Activated T-helper 17 cell treated with anti-CD3 and anti-CD28 coated beads, Interleukin-2, amount 50 U/mL, for 72 hours (primary cell): ENCODE measurements around the gene ZSCAN29. TPM values are rescaled to one million over a fixed set of nuclear protein-coding genes. Genes with fewer than 3 reads are reported as not detected.
"Not testable (repeated sequence)": the region's sequence is repeated elsewhere in the genome, so short reads cannot be mapped to it uniquely, and the experiment has no call there.

ENCODE experiments used
- ATAC-seq: fragments of 150-1000 bp; cut with Tn5 transposase; replicated peaks from 2 replicates; pipeline ENCODE4 v1.10.0; 2021; ENCODE audit warnings: mild to moderate bottlenecking, moderate library complexity
- H3K27ac Mint-ChIP-seq: one replicate; pipeline ENCODE4 v1.8.0; 2022; ENCODE audit warnings: mixed read lengths
- H3K27me3 Mint-ChIP-seq: one replicate; pipeline ENCODE4 v1.8.0; 2022; ENCODE audit warnings: mixed read lengths
- H3K36me3 Mint-ChIP-seq: one replicate; pipeline ENCODE4 v1.8.0; 2022; ENCODE audit warnings: low read depth, mild to moderate bottlenecking, mixed read lengths
- H3K4me1 Mint-ChIP-seq: one replicate; pipeline ENCODE4 v1.8.0; 2022; ENCODE audit warnings: mixed read lengths
- H3K4me3 Mint-ChIP-seq: one replicate; pipeline ENCODE4 v1.8.0; 2022; ENCODE audit warnings: mild to moderate bottlenecking, mixed read lengths
- H3K9me3 Mint-ChIP-seq: one replicate; pipeline ENCODE4 v1.8.0; 2022; ENCODE audit warnings: mixed read lengths
- total RNA-seq, 2 donors: library from RNA; stranded (reverse); gene quantifications; one replicate each; pipeline ENCODE4 v1.2.3, GENCODE V29; 2022

The ZSCAN29 gene
- total RNA-seq = 10 to 100 TPM; 18.6 to 20.6 TPM

GRCh38 chr15:43370975-43371974 lies at the start of gene ZSCAN29, which contains the start of gene TUBGCP4:
Gene ZSCAN29, minus strand, starts transcription at chr15:43371043. Its CDS starts 1,130 bp downstream, at chr15:43369913.
Gene TUBGCP4, plus strand, starts transcription at chr15:43371101. Its CDS starts 254 bp downstream, at chr15:43371355.
- Mint-ChIP-seq H3K27me3 (no peaks in the 10 kb centered on the region), H3K27ac (peak within 1 kb of the TSS; percentile 89), H3K36me3 (peaks cover 41% of the 10 kb centered on the region), H3K4me1 (peaks cover 41% of the 10 kb centered on the region), H3K9me3 (peaks cover 8% of the 10 kb centered on the region), H3K4me3 (peak within 1 kb of the TSS; percentile 86)
- ATAC-seq = peak; percentile 94

GRCh38 chr15:43420435-43420834 lies 49.6 kb upstream of the ZSCAN29 start:
- H3K27ac Mint-ChIP-seq = no peak overlapping the region
- peaks cover 89% of the 10 kb centered on the region for H3K36me3 Mint-ChIP-seq
- no peaks in the 10 kb centered on the region for H3K27me3 Mint-ChIP-seq
- H3K4me3 Mint-ChIP-seq = no peak overlapping the region
- H3K9me3 Mint-ChIP-seq = no peaks in the 10 kb centered on the region
- peaks cover 5% of the 10 kb centered on the region for H3K4me1 Mint-ChIP-seq
- ATAC-seq = no peak

- Mint-ChIP-seq H3K4me3 (no peak overlapping the region), H3K27me3 (no peaks in the 10 kb centered on the region), H3K4me1 (no peaks in the 10 kb centered on the region), H3K27ac (no peak overlapping the region), H3K9me3 (no peaks in the 10 kb centered on the region), H3K36me3 (peaks cover 88% of the 10 kb centered on the region)
- no peak for ATAC-seq
These were observed 43.4 kb upstream of the ZSCAN29 start for GRCh38 chr15:43414196-43414595.

- no peaks in the 10 kb centered on the region for H3K9me3 Mint-ChIP-seq
- peak overlapping the region; percentile 1 for H3K27ac Mint-ChIP-seq
- H3K27me3 Mint-ChIP-seq = no peaks in the 10 kb centered on the region
- peaks cover 94% of the 10 kb centered on the region for H3K36me3 Mint-ChIP-seq
- H3K4me3 Mint-ChIP-seq = no peak overlapping the region
- H3K4me1 Mint-ChIP-seq = no peaks in the 10 kb centered on the region
- ATAC-seq = no peak
These were observed 41.3 kb upstream of the ZSCAN29 start for GRCh38 chr15:43412096-43412495.

- H3K27ac Mint-ChIP-seq = peak overlapping the region; percentile 24
- ATAC-seq = no peak
- no peak overlapping the region for H3K4me3 Mint-ChIP-seq
- H3K9me3 Mint-ChIP-seq = no peaks in the 10 kb centered on the region
- H3K36me3 Mint-ChIP-seq = peaks cover 99% of the 10 kb centered on the region
- H3K27me3 Mint-ChIP-seq = no peaks in the 10 kb centered on the region
- no peaks in the 10 kb centered on the region for H3K4me1 Mint-ChIP-seq
These were observed 39.9 kb upstream of the ZSCAN29 start for GRCh38 chr15:43410572-43411214.

GRCh38 chr15:43408789-43409188 lies 37.9 kb upstream of the ZSCAN29 start:
- no peaks in the 10 kb centered on the region for H3K27me3 Mint-ChIP-seq
- peaks cover 4% of the 10 kb centered on the region for H3K4me1 Mint-ChIP-seq
- peak overlapping the region; percentile 31 for H3K27ac Mint-ChIP-seq
- H3K9me3 Mint-ChIP-seq = no peaks in the 10 kb centered on the region
- peaks cover 99% of the 10 kb centered on the region for H3K36me3 Mint-ChIP-seq
- ATAC-seq = no peak
- no peak overlapping the region for H3K4me3 Mint-ChIP-seq

- H3K27ac Mint-ChIP-seq = no peak overlapping the region
- H3K36me3 Mint-ChIP-seq = peaks cover 99% of the 10 kb centered on the region
- H3K4me3 Mint-ChIP-seq = no peak overlapping the region
- H3K4me1 Mint-ChIP-seq = peaks cover 5% of the 10 kb centered on the region
- H3K9me3 Mint-ChIP-seq = no peaks in the 10 kb centered on the region
- no peak for ATAC-seq
- no peaks in the 10 kb centered on the region for H3K27me3 Mint-ChIP-seq
These were observed 36.0 kb upstream of the ZSCAN29 start for GRCh38 chr15:43406808-43407207.

- H3K27me3 Mint-ChIP-seq = no peaks in the 10 kb centered on the region
- H3K4me3 Mint-ChIP-seq = no peak overlapping the region
- peaks cover 99% of the 10 kb centered on the region for H3K36me3 Mint-ChIP-seq
- no peaks in the 10 kb centered on the region for H3K9me3 Mint-ChIP-seq
- ATAC-seq = no peak
- H3K4me1 Mint-ChIP-seq = peaks cover 5% of the 10 kb centered on the region
- H3K27ac Mint-ChIP-seq = no peak overlapping the region
These were observed 35.3 kb upstream of the ZSCAN29 start for GRCh38 chr15:43406189-43406588.

- Mint-ChIP-seq H3K27me3 (no peaks in the 10 kb centered on the region), H3K4me1 (peaks cover 5% of the 10 kb centered on the region), H3K9me3 (no peaks in the 10 kb centered on the region), H3K36me3 (peaks cover 99% of the 10 kb centered on the region), H3K27ac (peak overlapping the region; percentile 58), H3K4me3 (no peak overlapping the region)
- ATAC-seq = no peak
These were observed 33.3 kb upstream of the ZSCAN29 start for GRCh38 chr15:43404130-43404529.

- ATAC-seq = no peak
- peak overlapping the region; percentile 58 for H3K27ac Mint-ChIP-seq
- no peak overlapping the region for H3K4me3 Mint-ChIP-seq
- H3K27me3 Mint-ChIP-seq = no peaks in the 10 kb centered on the region
- no peaks in the 10 kb centered on the region for H3K9me3 Mint-ChIP-seq
- H3K4me1 Mint-ChIP-seq = peaks cover 5% of the 10 kb centered on the region
- peaks cover 99% of the 10 kb centered on the region for H3K36me3 Mint-ChIP-seq
These were observed 32.8 kb upstream of the ZSCAN29 start for GRCh38 chr15:43403616-43404015.

- Mint-ChIP-seq H3K4me3 (no peak overlapping the region), H3K9me3 (no peaks in the 10 kb centered on the region), H3K27me3 (no peaks in the 10 kb centered on the region), H3K27ac (peak overlapping the region; percentile 58), H3K36me3 (peaks cover 99% of the 10 kb centered on the region), H3K4me1 (peaks cover 5% of the 10 kb centered on the region)
- no peak for ATAC-seq
These were observed 31.4 kb upstream of the ZSCAN29 start for GRCh38 chr15:43402255-43402654.

- not testable (repeated sequence) for H3K27ac Mint-ChIP-seq, ATAC-seq, H3K9me3 Mint-ChIP-seq, H3K4me3 Mint-ChIP-seq, H3K27me3 Mint-ChIP-seq, H3K4me1 Mint-ChIP-seq
- peaks cover 90% of the 10 kb centered on the region for H3K36me3 Mint-ChIP-seq
These were observed 22.7 kb upstream of the ZSCAN29 start for GRCh38 chr15:43393592-43393991.

GRCh38 chr15:43390723-43391122 lies 19.9 kb upstream of the ZSCAN29 start:
- Mint-ChIP-seq H3K4me3 (no peak overlapping the region), H3K9me3 (no peaks in the 10 kb centered on the region), H3K4me1 (peaks cover 5% of the 10 kb centered on the region), H3K36me3 (peaks cover 90% of the 10 kb centered on the region), H3K27me3 (no peaks in the 10 kb centered on the region), H3K27ac (no peak overlapping the region)
- no peak for ATAC-seq

GRCh38 chr15:43383070-43383469 lies 12.2 kb upstream of the ZSCAN29 start:
- Mint-ChIP-seq H3K27me3 (no peaks in the 10 kb centered on the region), H3K27ac (no peak overlapping the region), H3K4me3 (no peak overlapping the region), H3K9me3 (no peaks in the 10 kb centered on the region), H3K36me3 (peaks cover 96% of the 10 kb centered on the region), H3K4me1 (no peaks in the 10 kb centered on the region)
- ATAC-seq = no peak

GRCh38 chr15:43382310-43382709 lies 11.5 kb upstream of the ZSCAN29 start:
- Mint-ChIP-seq H3K4me1 (no peaks in the 10 kb centered on the region), H3K4me3 (no peak overlapping the region), H3K9me3 (no peaks in the 10 kb centered on the region), H3K27me3 (no peaks in the 10 kb centered on the region), H3K36me3 (peaks cover 96% of the 10 kb centered on the region), H3K27ac (no peak overlapping the region)
- ATAC-seq = no peak
